HUES48 (cell line): Measurements from ENCODE around the gene TCF20.

Source experiments
- H3K27ac ChIP-seq: one replicate; pipeline ENCODE4 v1.7.0; 2013; ENCODE audit warnings: low read depth, low read length, inconsistent platforms
- H3K27me3 ChIP-seq: 2 replicates; pipeline ENCODE4 v1.6.1; 2013; ENCODE audit warnings: mild to moderate bottlenecking, low read length; ENCODE audit not compliant: control insufficient read depth, insufficient read depth
- H3K36me3 ChIP-seq: 2 replicates; pipeline ENCODE4 v1.6.1; 2013; ENCODE audit warnings: low read length; ENCODE audit not compliant: control insufficient read depth, insufficient read depth
- H3K4me1 ChIP-seq: 2 replicates; pipeline ENCODE4 v1.6.1; 2013; ENCODE audit warnings: mild to moderate bottlenecking, low read length; ENCODE audit not compliant: control insufficient read depth, insufficient read depth
- H3K4me3 ChIP-seq: 2 replicates; pipeline ENCODE4 v1.5.1; 2013; ENCODE audit warnings: mild to moderate bottlenecking, low read depth, low read length
- H3K9ac ChIP-seq: 2 replicates; pipeline ENCODE4 v1.6.1; 2013; ENCODE audit warnings: mild to moderate bottlenecking, low read depth, low read length, moderate library complexity
- H3K9me3 ChIP-seq: 2 replicates; pipeline ENCODE4 v1.6.1; 2013; ENCODE audit warnings: low read length; ENCODE audit not compliant: control insufficient read depth, insufficient read depth

TCF20 gene

GRCh38 chr22:42227435-42227834, 43.0 kb downstream of the TCF20 start:
- H3K36me3 ChIP-seq = no peaks in the 10 kb centered on the region
- H3K9ac ChIP-seq = no peak overlapping the region
- H3K4me1 ChIP-seq = no peaks in the 10 kb centered on the region
- H3K27me3 ChIP-seq = no peaks in the 10 kb centered on the region
- H3K4me3 ChIP-seq = no peak overlapping the region
- H3K9me3 ChIP-seq = no peaks in the 10 kb centered on the region
- no peak overlapping the region for H3K27ac ChIP-seq

GRCh38 chr22:42225841-42226240, 44.6 kb downstream of the TCF20 start:
- Histone ChIP-seq H3K4me3 (no peak overlapping the region), H3K27me3 (no peaks in the 10 kb centered on the region), H3K9me3 (no peaks in the 10 kb centered on the region), H3K36me3 (no peaks in the 10 kb centered on the region), H3K4me1 (no peaks in the 10 kb centered on the region), H3K9ac (no peak overlapping the region), H3K27ac (no peak overlapping the region)

DNA sequence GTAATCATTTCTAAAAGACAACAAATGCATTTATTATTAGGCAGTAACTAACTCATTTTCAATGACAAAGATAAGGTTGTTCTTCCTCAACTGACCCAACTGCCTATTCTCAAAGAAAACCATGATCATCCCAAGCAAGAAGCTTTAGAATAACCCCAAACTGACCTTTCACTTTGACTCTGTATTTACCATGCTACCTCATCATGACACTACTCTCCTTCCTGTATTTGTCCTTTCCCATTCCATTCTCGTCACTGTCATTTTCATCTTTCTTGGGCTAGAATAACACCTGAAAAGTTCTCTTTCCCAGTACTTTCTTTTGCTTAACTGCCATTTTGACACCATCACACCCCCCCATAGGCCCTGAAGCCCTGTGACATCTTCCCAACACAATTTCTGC, 48.3 kb downstream of the TCF20 start:
- Histone ChIP-seq H3K27ac (no peak overlapping the region), H3K9ac (no peak overlapping the region), H3K36me3 (no peaks in the 10 kb centered on the region), H3K4me3 (no peak overlapping the region), H3K27me3 (no peaks in the 10 kb centered on the region), H3K4me1 (peaks cover 17% of the 10 kb centered on the region), H3K9me3 (no peaks in the 10 kb centered on the region)
